ENCODE results near the gene CMA1.

CMA1 gene

GRCh38 chr14:24465805-24466204, 42.3 kb downstream of the CMA1 start:
- DNase-seq, result no peak

GRCh38 chr14:24465368-24465767, 42.7 kb downstream of the CMA1 start:
- DNase-seq, result no peak

GRCh38 chr14:24463884-24464785, 43.9 kb downstream of the CMA1 start:
- DNase-seq, result no peak

GRCh38 chr14:24463017-24463883, 44.8 kb downstream of the CMA1 start:
- no peak for DNase-seq

GRCh38 chr14:24461336-24461735, 46.7 kb downstream of the CMA1 start:
- no peak for DNase-seq

DNA sequence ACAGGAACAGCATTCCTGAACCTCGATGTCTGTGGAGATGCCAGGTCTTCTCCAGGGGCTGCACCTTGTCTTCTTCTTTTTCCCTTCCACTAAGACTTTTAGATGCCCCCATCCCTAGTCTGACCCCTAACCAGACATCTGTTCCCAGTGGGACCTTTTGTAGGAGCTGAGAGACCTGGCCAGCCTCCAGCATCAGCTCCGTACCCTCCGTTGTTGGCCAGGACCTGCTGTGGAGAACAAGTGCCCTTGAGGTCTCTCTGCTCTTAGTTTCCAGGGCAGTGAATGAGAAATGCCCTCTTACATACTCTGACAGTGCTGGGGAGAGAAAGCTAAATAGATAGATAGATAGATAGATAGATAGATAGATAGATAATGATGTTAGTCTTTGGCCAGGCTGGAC, 48.7 kb downstream of the CMA1 start:
- no peak for DNase-seq

DNA sequence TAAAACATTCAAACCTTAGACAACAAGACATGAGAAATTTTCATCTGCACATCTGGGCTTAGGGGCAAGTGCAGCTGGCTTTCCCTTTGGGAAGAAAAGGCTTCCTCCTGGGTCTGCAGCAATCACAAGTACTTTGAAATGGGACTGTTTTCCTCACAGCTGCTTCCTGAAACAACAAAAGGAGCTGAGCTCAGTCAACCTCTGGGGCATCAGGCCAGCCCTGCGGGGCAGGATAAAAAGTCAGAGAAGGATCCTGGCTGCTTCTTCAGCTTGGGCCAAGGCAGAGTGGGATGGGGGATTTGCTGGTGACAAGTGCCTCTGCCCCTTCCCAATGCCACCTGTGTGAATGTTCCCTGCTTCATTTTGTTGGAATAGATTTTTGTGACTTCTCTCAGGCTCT, 49.3 kb downstream of the CMA1 start:
- no peak for DNase-seq

DNA sequence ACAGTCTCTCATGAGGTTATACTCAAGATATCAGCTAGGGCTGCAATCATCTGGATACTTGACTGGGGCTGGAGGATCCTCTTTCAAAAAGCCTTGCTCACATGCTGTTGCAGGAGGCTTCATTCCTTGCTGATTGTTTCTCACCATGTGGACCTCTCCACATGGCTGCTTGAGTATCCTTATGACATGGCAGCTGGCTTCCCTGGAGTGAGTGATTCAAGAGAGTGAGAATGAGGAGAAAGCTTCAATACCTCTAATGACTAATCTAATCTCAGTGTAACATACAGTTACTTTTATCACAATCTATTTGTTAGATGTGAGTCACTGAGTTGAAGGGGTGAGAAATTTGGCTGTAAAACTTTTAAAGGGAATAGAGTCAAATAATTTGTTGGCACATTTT, 51.1 kb downstream of the CMA1 start:
- no peak for DNase-seq

All from right kidney (tissue), 1 donor.